Adrenal gland (tissue), 5 donors: Measurements from ENCODE around the gene UGT1A6.

ENCODE experiments used
- CTCF ChIP-seq, 6 experiments: fragments of 450-650 bp in 4 of 6; fragments of 200-600 bp in 2 of 6; sonication (generic) in 1 of 6; IDR thresholded peaks; 1 replicate in 5 of 6; 2 replicates in 1 of 6; pipeline versions ENCODE4 v1.5.1 to v1.8.0; 2016 to 2021; ENCODE audit warnings: antibody characterized with exemption in 6 of 6, mild to moderate bottlenecking in 2 of 6, moderate library complexity in 1 of 6
- POLR2A ChIP-seq, 2 donors: fragments of 450-650 bp; IDR thresholded peaks; one replicate each; pipeline ENCODE4 v1.6.1; 2017; ENCODE audit warnings: antibody characterized with exemption in 2 of 2, mild to moderate bottlenecking in 2 of 2, moderate library complexity in 1 of 2
- donor health status: DM: no; HTN: no; CAD: no.

- no peak for TF ChIP-seq CTCF (IDR thresholded peaks at IDR 0.05)
- no peak for TF ChIP-seq POLR2A (IDR thresholded peaks at IDR 0.05)
Observed at GRCh38 chr2:233764761-233765160, 72.1 kb downstream of the UGT1A6 start.
